Astrocyte of the cerebellum (primary cell): ENCODE measurements around the gene ARID1B.

Source experiments
- DNase-seq: peaks from one replicate; pipeline ENCODE4 v3.0.0-alpha.2; 2011; ENCODE audit warnings: low read depth
- H3K4me3 ChIP-seq: 2 replicates; pipeline ENCODE4 v1.5.1; 2011; ENCODE audit warnings: mild to moderate bottlenecking, low read depth, low read length, moderate library complexity
- CTCF ChIP-seq: IDR thresholded peaks from 2 replicates; pipeline ENCODE4 v1.5.1; 2012; ENCODE audit warnings: low read length, low read depth, moderate library complexity, mild to moderate bottlenecking; ENCODE audit errors: missing control alignments
- in situ Hi-C: cut with HindIII; loops from 2 replicates; pipeline ENCODE4 v1.10.0; 2017; ENCODE audit warnings: low sequenced_read_pairs

Gene ARID1B

GRCh38 chr6:157207521-157208076 is 430.4 kb downstream of the ARID1B start:
- in situ Hi-C loops, result no loop called here
- no peak overlapping the region for H3K4me3 ChIP-seq
- TF ChIP-seq CTCF, result no peak
- no peak for DNase-seq

- in situ Hi-C loops, result loop anchor here (5.0 kb wide), 1 partner anchor 33 kb away; no protein-coding TSS in a partner anchor
- no peak overlapping the region for H3K4me3 ChIP-seq
- TF ChIP-seq CTCF, result no peak
- DNase-seq, result no peak
Observed at GRCh38 chr6:157209865-157210530, 432.8 kb downstream of the ARID1B start.

GRCh38 chr6:157210954-157211353 is 433.8 kb downstream of the ARID1B start:
- no peak for DNase-seq
- in situ Hi-C loops, result loop anchor here (5.0 kb wide), 1 partner anchor 34 kb away; no protein-coding TSS in a partner anchor
- H3K4me3 ChIP-seq, result no peak overlapping the region
- TF ChIP-seq CTCF, result no peak

GRCh38 chr6:157211603-157212455 is 434.7 kb downstream of the ARID1B start:
- DNase-seq, result no peak
- no peak for TF ChIP-seq CTCF
- in situ Hi-C loops, result loop anchor here (5.0 kb wide), 1 partner anchor 35 kb away; no protein-coding TSS in a partner anchor
- no peak overlapping the region for H3K4me3 ChIP-seq

GRCh38 chr6:157213426-157213825 is 436.2 kb downstream of the ARID1B start:
- DNase-seq, result no peak
- in situ Hi-C loops, result loop anchor here (5.0 kb wide), 1 partner anchor 36 kb away; no protein-coding TSS in a partner anchor
- no peak for TF ChIP-seq CTCF
- H3K4me3 ChIP-seq, result no peak overlapping the region

- TF ChIP-seq CTCF, result no peak
Observed at GRCh38 chr6:157213907-157214565, 436.9 kb downstream of the ARID1B start.

More at GRCh38 chr6:157213907-157214565, 436.9 kb downstream of the ARID1B start:
- no peak for DNase-seq
- no peak overlapping the region for H3K4me3 ChIP-seq
- in situ Hi-C loops, result loop anchor here (5.0 kb wide), 1 partner anchor 37 kb away; no protein-coding TSS in a partner anchor
